K562 (cell line): ENCODE measurements around the gene FXYD1. TPM values are rescaled to one million over a fixed set of nuclear protein-coding genes. Genes with fewer than 3 reads are reported as not detected.

ENCODE experiments used
- CEBPZ ChIP-seq: fragments of 150-350 bp; IDR thresholded peaks from 2 replicates; pipeline ENCODE4 v1.6.1; 2014; ENCODE audit warnings: low read depth, mild to moderate bottlenecking, low read length, borderline replicate concordance
- CHD4 ChIP-seq: fragments of 200-600 bp; sonication (generic); IDR thresholded peaks from 3 replicates; pipeline ENCODE4 v1.6.1; 2012; ENCODE audit warnings: low read depth, mild to moderate bottlenecking, mixed read lengths, low read length, inconsistent platforms; ENCODE audit not compliant: insufficient read depth, insufficient replicate concordance, poor library complexity, severe bottlenecking
- FOXK1 ChIP-seq: sonication (generic); formaldehyde crosslinking; IDR thresholded peaks from 2 replicates; pipeline ENCODE4 v1.8.0; 2022; ENCODE audit warnings: missing genetic modification reagents, mild to moderate bottlenecking, borderline replicate concordance
- ILK ChIP-seq: fragments of 450-650 bp; IDR thresholded peaks from 2 replicates; pipeline ENCODE4 v1.6.1; 2016; ENCODE audit warnings: missing genetic modification characterization, low read depth, mild to moderate bottlenecking, missing compliant biosample characterization, moderate library complexity, borderline replicate concordance
- PBX2 ChIP-seq, 2 experiments: IDR thresholded peaks in 1 of 2; conservative IDR thresholded peaks in 1 of 2; 2 replicates each; pipeline ENCODE4 v1.6.1; 2016; ENCODE audit warnings: low read depth in 2 of 2, mild to moderate bottlenecking in 1 of 2, missing compliant biosample characterization in 1 of 2, missing genetic modification characterization in 1 of 2, moderate library complexity in 1 of 2
- ZFPM2 ChIP-seq: fragments of 250-450 bp; sonication (Bioruptor Pico); IDR thresholded peaks from 2 replicates; pipeline ENCODE4 v1.5.1; 2022; ENCODE audit warnings: mild to moderate bottlenecking
- ZNF41 ChIP-seq: fragments of 250-450 bp; sonication (Bioruptor Pico); conservative IDR thresholded peaks from 2 replicates; pipeline ENCODE4 v1.4.0; 2020; ENCODE audit warnings: mild to moderate bottlenecking
- polyA plus RNA-seq, 8 experiments: library from polyadenylated mRNA; depleted of rRNA in 4 of 8; stranded (reverse) in 5 of 8; unstranded in 3 of 8; fragments of >200 nt; fragmentation: Nextera tagmentation in 2 of 8; fragmentation: Illumina TruSeq in 1 of 8; extraction: Ambion mirVana in 2 of 8; extraction: Trizol in 1 of 8; gene quantifications; 2 replicates each; pipeline versions ENCODE4 v1.2.1 to v1.2.3, GENCODE V29; 2011 to 2014; ENCODE audit warnings: inconsistent platforms in 1 of 8, missing spikeins in 1 of 8
- total RNA-seq, 7 experiments: library from RNA; depleted of rRNA in 6 of 7; stranded (reverse); fragments of >200 nt in 6 of 7; fragmentation: Illumina TruSeq in 2 of 7; extraction: Trizol in 2 of 7; gene quantifications; 2 replicates each; pipeline versions ENCODE4 v1.2.1 to v1.2.3, GENCODE V29; 2011 to 2021; ENCODE audit warnings: low replicate concordance in 1 of 7

FXYD1 gene
- total and polyA plus RNA-seq, 9 of the 15 experiments (the other 6 are each of a cell fraction or from before 2014, with no cell fraction given), result 0.40 to 3.2 (median 1.8) TPM; not detected in 3

GRCh38 chr19:35165200-35166058 lies 26.8 kb downstream of the FXYD1 start (continued):
- TF ChIP-seq PBX2 (CRISPR knock-in tag; IDR thresholded peaks at IDR 0.05; ENCODE audit: low read depth) (no peak), PBX2 (tag; conservative IDR thresholded peaks at IDR 0.05; ENCODE audit: low read depth) (peak; percentile 24), FOXK1 (CRISPR knock-in tag) (no peak), CEBPZ (no peak), CHD4 (no peak), ZNF41 (CRISPR knock-in tag) (peak; percentile 73), ILK (tag) (peak; percentile 82; the same call in 1 of the 2 replicates), ZFPM2 (0 out of 2 replicates have a peak, but pooled peaks have one; percentile 18)
